Activated CD8-positive, alpha-beta memory T cell treated with anti-CD3 and anti-CD28 coated beads, Interleukin-2, amount 50 U/mL, for 1 hour (primary cell): ENCODE data around the gene ARHGAP32.
"Not testable (repeated sequence)": the region's sequence is repeated elsewhere in the genome, so short reads cannot be mapped to it uniquely, and the experiment has no call there.

Source experiments
- DNase-seq: peaks from one replicate; pipeline ENCODE4 v3.0.0-alpha.2; 2020; ENCODE audit errors: extremely low read depth

The ARHGAP32 gene

GRCh38 chr11:129034001-129034400 is 158.1 kb downstream of the ARHGAP32 start:
- DNase-seq = no peak

DNA sequence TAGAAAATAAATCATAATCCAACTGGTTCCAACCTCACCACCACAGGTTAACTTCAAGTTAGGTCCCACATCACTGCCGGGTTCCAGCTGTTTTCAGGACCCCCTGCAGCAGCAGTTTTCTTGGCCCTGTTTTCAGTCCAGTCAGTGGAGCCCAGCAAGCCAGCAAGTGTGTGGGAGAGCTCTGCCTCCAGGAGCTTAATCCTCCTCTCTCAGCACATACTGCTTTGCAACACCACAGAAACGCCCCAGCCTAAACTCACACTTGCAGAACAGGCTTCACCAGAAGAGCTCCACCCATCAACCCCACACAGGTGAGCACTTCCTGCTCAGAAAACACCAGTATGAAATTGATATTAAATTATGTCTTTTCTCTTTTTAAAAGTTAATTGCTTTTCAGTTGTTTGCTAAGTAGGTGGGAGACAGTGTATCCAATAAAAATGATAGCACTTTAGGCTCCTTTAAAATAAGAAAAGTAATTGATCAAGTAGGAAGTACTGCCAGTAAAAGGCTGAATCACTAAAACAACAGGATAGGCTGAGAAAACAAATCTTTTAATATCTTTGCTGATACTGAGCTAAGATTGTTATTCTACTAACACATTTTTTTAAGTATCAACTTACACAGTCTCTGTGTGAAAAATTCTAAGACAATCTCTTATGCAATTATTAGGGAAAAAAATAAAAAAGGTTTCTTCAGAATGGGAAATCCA is 168.0 kb downstream of the ARHGAP32 start:
- DNase-seq = no peak

GRCh38 chr11:129021295-129021694 is 170.8 kb downstream of the ARHGAP32 start:
- no peak for DNase-seq

GRCh38 chr11:129018991-129019390 is 173.1 kb downstream of the ARHGAP32 start:
- DNase-seq = no peak

DNA sequence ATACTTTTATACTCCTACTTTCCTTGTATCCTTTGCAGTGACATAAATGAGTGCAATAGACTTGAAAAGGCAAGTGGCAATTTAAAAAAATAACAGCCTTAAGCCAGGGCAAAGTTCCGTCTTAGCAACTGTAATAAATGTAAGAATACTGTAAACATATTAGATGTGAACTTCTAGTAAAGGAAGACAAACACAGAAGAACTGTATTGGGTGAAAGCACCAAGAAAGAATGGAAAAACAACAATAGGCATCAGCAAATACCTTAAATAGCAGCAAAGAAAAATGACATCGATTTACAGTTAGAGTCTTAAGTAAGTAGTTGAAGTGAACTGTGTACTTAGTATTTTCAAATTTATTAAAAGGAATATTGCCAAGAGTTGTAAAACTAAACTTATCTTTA is 174.0 kb downstream of the ARHGAP32 start:
- DNase-seq = no peak

DNA sequence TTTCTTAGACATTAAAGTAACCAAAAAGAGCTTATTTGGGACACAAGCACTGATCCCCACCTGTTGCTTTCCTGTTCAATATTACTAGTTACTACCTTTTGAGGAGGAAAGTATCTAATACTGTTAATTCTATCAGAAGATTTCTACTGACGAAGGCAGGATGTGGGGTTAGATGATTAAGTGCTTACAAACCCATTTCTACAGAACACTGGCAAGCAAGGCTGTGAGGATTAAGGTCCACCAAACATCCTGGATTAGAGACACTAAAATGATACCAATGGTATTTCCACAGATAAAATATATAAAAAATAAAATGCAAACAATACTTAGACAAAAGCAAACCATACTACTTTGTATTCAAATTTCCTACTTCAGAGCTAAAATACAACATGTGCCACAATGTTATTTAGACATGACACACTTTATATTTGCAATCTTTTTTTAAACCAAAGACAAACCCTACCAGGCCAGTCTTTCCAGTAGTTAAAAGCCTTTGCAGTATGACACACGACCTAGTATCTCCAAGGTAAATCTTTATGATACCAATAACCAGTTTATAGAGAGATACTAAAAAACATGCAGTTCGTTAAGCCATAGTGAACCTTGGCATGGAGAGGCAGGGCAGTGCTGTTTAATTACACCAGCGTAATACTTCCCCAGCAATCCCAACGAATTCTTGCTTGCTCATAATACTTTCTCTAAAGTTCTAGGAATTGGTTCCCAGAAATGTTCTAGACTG is 178.2 kb downstream of the ARHGAP32 start:
- DNase-seq = no peak

DNA sequence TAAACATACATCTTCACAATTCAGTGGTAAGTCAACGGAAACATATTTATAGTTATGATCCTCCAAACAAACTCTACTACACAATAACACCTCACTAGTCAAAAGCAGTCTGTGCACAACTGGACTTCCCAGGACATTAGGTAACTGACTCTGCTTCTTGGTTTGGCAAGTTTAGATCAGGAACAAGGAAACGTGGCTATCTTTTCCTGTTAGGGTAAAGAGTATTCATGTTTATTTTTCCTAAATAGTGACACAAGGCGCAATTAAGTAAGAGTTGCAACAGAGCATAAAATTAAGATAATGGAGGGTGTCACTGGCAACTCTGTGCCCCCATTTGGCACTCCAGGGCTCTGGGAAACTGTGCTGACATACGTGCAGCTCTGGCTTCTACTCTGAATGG is 179.2 kb downstream of the ARHGAP32 start:
- DNase-seq = no peak

- DNase-seq = no peak
These were observed 186.0 kb downstream of the ARHGAP32 start for GRCh38 chr11:129006161-129006560.

DNA sequence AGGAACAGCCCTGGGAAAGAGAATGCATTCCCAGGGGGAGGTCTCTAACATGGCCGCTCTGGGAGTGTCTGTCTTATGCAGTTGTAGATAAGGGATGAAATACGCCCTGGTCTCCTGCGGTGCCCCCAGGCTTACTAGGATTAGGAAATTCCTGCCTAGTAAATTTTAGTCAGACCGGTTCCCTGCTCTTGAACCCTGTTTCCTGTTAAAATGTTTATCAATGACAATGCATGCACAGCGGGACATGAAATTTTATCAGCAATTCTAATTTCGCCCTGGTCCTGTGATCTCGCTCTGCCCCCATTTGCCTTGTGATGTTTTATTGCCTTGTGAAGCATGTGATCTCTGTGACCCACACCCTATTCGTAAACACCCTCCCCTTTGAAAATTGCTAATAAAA is 193.0 kb downstream of the ARHGAP32 start:
- not testable (repeated sequence) for DNase-seq

DNA sequence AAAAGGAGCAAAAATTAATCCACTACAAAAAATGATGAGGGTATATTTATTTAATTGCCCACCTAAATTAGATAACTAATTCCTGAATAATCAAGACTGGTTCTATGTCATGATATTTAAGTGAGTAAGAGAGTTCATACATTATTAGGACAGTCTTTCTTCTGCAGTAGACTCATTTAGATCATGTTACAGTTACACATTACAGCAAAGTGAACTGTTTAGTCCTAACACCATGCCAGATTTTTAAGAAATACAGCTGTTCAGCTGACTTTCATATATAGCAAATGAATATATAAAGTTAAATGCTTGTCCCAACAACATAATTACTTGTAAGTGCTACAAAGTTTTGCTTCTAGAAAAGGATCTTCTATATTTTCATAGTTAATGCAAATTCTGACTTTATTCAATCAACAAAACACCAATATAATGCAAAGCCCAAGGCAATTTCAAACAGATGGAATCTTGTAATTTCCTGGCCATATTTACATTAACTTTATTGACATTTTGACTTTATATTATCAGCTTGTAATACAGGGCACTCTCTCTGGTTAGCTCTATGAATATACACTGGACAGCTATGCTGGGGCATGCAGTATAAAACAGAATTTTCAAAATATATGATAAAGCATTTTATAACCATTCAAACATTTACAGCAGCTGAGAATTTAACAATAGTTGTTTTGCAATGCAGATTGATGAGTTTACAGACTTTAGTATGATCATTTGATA is 203.7 kb downstream of the ARHGAP32 start:
- no peak for DNase-seq

DNA sequence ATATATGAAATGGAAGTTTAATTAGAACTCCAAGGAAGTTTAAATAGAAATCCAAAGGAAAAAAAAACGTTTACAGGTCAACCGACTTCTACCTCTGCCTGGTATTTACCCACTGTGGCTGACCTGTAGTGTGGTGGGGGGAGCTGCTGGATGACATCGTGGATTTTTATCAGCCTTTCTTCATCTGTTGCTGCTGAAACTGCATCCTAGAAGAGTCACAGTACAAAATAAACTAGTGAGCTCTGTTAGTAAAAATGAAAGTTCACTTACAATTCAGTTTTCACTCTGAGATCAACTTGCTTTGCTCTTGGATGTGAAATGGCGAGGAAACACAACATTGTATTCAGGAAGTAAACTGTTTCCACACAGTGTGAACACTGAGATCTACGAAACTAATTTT is 206.2 kb downstream of the ARHGAP32 start:
- no peak for DNase-seq

DNA sequence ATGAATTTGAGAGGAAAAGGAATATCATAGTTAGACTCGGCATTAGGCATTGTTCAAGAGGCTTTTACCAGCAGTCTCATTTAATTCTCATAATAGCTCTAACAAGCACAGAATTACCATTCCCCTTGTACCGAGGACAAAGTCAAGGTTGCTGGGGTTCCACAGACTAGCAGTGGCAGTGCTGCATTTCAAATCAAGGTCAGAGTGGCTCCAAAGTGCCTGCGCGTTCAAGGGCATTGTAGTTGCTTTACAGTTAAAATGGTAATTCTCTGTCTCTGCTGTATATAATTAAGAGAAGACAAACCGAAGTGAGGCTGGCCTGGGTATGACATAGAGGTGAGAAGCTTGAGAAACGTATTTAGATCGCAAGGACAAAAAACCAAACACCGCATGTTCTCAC is 209.1 kb downstream of the ARHGAP32 start:
- DNase-seq = no peak

DNA sequence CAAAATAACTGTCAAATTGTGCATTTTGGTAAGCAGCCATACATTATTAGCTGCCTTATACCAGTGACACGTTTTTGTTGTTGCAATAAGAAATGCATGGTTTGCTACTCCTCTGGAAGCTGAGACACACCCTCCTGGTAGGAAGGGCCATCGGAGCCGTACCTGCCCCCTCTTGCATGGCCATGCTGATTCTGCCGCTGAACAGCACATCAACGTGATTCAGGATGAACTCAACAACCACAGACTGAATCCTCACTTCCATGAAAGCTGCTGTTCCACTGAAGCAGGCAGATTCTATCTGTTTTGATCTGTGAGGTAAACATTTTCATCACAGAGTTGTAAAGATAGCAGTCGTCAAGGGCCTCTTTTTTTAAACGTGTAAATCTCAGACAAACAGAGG is 210.9 kb downstream of the ARHGAP32 start:
- no peak for DNase-seq

GRCh38 chr11:128970598-128971190 is 221.4 kb downstream of the ARHGAP32 start:
- DNase-seq = no peak

DNA sequence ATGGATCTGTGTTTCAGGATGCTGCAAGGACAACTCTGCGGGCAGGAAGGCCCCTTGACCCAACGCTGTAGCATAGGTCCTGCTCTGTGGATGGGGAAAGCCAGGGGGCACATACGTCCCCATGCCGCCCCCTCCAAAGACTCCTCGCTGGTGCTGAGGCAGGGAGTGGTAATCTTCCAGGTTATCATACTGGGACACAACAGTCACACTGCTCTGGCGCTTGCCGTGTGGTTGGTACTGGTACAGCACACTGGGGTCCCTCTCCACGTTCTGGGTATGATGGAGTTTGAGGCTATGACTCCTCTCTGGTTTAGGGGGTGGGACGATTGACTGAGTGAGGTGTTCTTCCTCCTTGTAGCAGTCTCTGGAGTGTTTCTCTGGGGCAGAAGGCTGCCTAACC is 223.2 kb downstream of the ARHGAP32 start:
- DNase-seq = no peak

- no peak for DNase-seq
These were observed 224.5 kb downstream of the ARHGAP32 start for GRCh38 chr11:128967578-128967977.

GRCh38 chr11:128965485-128965884 is 226.6 kb downstream of the ARHGAP32 start:
- DNase-seq = no peak

GRCh38 chr11:128964463-128964930 is 227.6 kb downstream of the ARHGAP32 start:
- DNase-seq = no peak

- DNase-seq = no peak
These were observed 228.3 kb downstream of the ARHGAP32 start for GRCh38 chr11:128963744-128964325.

DNA sequence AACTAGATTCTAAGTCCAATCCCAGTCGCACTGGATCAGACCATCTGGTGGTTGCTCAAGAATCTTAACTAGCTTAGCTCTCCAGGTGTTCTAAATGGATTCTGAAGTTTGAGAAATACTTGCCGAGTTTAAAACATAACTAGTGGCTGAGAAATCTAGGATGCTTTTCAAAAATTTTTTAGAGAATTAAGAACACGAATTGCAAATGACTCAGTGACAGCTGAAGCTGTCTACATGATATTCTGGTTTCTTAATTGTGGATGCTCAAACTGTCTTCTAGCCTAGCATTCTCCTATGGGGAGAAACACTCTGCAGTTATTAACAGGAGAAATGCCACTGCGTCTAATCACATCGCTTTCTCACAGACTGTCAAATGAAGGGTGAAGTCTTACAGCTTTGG is 229.2 kb downstream of the ARHGAP32 start:
- no peak for DNase-seq

DNA sequence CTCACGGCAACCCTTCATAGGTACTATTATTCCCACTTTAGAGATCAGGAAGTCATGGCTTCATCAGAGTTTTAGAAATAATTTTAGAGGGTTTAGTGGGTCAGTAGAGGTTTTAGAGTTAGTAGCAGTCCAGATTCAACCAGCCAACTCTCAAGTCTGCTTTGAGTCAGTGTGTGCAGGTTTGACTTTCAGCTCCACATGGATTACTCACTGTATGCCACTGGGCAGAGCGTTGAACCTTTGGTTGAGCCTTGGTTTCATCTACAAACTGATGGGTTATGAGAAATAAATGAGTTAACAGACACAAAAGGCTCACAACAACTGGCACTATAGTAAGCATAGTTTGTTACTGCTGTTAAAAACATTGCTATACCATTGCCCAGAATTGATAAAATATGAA is 230.5 kb downstream of the ARHGAP32 start:
- no peak for DNase-seq

- no peak for DNase-seq
These were observed 235.0 kb downstream of the ARHGAP32 start for GRCh38 chr11:128957202-128957482.
